Parathyroid adenoma (tissue), 2 donors: ENCODE data around the gene POGK.

ENCODE experiments used
- H2AFZ ChIP-seq: fragments of 300-600 bp; sonication (generic); one replicate; pipeline ENCODE4 v1.7.0; 2017; ENCODE audit warnings: antibody characterized with exemption, mild to moderate bottlenecking
- H3K27ac ChIP-seq: fragments of 300-600 bp; sonication (generic); one replicate; pipeline ENCODE4 v1.7.0; 2017
- H3K27me3 ChIP-seq: fragments of 300-600 bp; sonication (generic); one replicate; pipeline ENCODE4 v1.7.0; 2017; ENCODE audit warnings: low read length; ENCODE audit not compliant: control insufficient read depth, insufficient read depth
- H3K36me3 ChIP-seq: fragments of 300-600 bp; sonication (generic); one replicate; pipeline ENCODE4 v1.7.0; 2017; ENCODE audit warnings: low read length; ENCODE audit not compliant: control insufficient read depth, insufficient read depth
- H3K4me1 ChIP-seq: fragments of 300-600 bp; sonication (generic); one replicate; pipeline ENCODE4 v1.7.0; 2017; ENCODE audit warnings: control low read depth
- H3K4me2 ChIP-seq: fragments of 300-600 bp; sonication (generic); one replicate; pipeline ENCODE4 v1.7.0; 2017; ENCODE audit warnings: low read length
- H3K4me3 ChIP-seq: fragments of 300-600 bp; sonication (generic); one replicate; pipeline ENCODE4 v1.7.0; 2017; ENCODE audit warnings: low read depth, low read length
- H3K79me2 ChIP-seq: fragments of 300-600 bp; sonication (generic); one replicate; pipeline ENCODE4 v1.7.0; 2017; ENCODE audit warnings: control low read depth
- H3K9ac ChIP-seq: fragments of 300-600 bp; sonication (generic); one replicate; pipeline ENCODE4 v1.7.0; 2017; ENCODE audit warnings: mild to moderate bottlenecking
- H3K9me3 ChIP-seq: fragments of 300-600 bp; sonication (generic); one replicate; pipeline ENCODE4 v1.7.0; 2017; ENCODE audit warnings: low read length; ENCODE audit not compliant: control insufficient read depth
- TF ChIP-seq, protein P1 (sequence below): fragments of 300-600 bp; sonication (generic); IDR thresholded peaks from one replicate; pipeline ENCODE4 v1.7.0; 2017; ENCODE audit warnings: antibody characterized with exemption, mild to moderate bottlenecking
- donor health status: primary hyperparathyroidism.

POGK gene

DNA sequence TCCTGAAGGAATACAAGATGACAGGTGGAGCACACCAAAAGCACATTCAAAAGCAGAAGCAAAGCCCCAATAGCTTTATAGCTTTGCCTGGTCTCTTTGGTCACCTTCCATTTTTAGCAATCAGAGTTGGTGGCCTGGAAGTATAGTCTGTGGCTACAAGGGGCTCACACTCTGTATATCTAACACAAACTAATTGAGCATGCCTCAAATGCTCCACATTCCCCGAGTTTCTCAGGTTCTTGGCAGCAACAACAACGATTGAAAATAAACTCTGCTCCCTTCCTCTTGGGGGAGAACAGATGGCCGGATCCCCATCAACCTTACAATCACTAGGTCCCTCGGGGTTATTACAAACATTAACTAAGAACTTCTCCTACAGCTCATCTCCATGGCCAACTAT lies 61.7 kb downstream of the POGK start:
- Histone ChIP-seq H2AFZ (no peak overlapping the region), H3K36me3 (no peaks in the 10 kb centered on the region), H3K4me3 (no peak overlapping the region), H3K27ac (no peak overlapping the region), H3K9me3 (no peaks in the 10 kb centered on the region), H3K27me3 (no peaks in the 10 kb centered on the region), H3K4me2 (no peak overlapping the region), H3K79me2 (no peaks in the 10 kb centered on the region), H3K4me1 (no peaks in the 10 kb centered on the region), H3K9ac (no peak overlapping the region)
- TF ChIP-seq, protein P1, sequence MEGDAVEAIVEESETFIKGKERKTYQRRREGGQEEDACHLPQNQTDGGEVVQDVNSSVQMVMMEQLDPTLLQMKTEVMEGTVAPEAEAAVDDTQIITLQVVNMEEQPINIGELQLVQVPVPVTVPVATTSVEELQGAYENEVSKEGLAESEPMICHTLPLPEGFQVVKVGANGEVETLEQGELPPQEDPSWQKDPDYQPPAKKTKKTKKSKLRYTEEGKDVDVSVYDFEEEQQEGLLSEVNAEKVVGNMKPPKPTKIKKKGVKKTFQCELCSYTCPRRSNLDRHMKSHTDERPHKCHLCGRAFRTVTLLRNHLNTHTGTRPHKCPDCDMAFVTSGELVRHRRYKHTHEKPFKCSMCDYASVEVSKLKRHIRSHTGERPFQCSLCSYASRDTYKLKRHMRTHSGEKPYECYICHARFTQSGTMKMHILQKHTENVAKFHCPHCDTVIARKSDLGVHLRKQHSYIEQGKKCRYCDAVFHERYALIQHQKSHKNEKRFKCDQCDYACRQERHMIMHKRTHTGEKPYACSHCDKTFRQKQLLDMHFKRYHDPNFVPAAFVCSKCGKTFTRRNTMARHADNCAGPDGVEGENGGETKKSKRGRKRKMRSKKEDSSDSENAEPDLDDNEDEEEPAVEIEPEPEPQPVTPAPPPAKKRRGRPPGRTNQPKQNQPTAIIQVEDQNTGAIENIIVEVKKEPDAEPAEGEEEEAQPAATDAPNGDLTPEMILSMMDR = no peak

DNA sequence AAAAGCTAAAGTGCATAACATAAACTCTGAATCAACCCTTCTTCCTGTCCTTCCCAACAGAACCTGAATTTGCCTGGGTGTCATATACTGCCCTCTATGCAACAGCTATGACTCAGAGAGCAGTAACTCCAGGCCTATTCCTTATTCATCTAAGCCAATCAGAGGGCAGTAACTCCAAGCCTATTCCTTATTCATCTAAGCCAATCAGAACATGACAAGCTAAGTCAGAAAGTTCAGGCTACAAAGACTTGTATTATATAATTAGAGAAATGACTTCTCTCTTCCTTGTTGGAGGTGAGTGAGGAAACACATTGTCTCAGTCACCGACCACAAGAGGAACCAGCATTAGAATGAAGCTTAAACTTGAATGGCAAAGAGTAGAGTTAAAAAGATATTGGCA lies 63.0 kb downstream of the POGK start:
- TF ChIP-seq, protein P1 = no peak
- Histone ChIP-seq H3K4me1 (no peaks in the 10 kb centered on the region), H2AFZ (no peak overlapping the region), H3K4me3 (no peak overlapping the region), H3K27me3 (no peaks in the 10 kb centered on the region), H3K9me3 (no peaks in the 10 kb centered on the region), H3K27ac (no peak overlapping the region), H3K36me3 (no peaks in the 10 kb centered on the region), H3K4me2 (no peak overlapping the region), H3K9ac (no peak overlapping the region), H3K79me2 (no peaks in the 10 kb centered on the region)

DNA sequence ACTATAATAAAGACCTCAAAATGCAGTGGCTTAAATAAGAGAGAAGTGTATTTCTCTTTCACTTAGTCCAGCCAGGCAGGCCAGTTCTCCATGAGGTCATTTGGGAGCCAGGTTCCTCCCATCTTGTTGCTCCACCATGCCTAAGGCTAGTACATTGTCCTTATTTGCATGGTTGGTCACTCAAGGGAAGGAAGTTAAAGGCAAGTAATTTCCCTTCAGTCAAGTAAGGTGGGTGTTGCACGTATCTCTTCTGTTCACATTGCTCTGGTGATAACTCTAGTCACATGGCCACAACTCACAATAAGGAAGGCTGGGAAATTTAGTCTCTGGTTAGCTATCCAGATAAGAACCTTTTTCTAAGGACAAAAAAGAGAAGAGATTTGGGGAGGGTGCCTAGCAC lies 64.0 kb downstream of the POGK start:
- H3K79me2 ChIP-seq = no peaks in the 10 kb centered on the region
- H3K4me1 ChIP-seq = no peaks in the 10 kb centered on the region
- H3K4me2 ChIP-seq = no peak overlapping the region
- no peak overlapping the region for H3K9ac ChIP-seq
- H3K4me3 ChIP-seq = no peak overlapping the region
- no peak overlapping the region for H3K27ac ChIP-seq
- H3K36me3 ChIP-seq = no peaks in the 10 kb centered on the region
- H3K9me3 ChIP-seq = no peaks in the 10 kb centered on the region
- no peak overlapping the region for H2AFZ ChIP-seq
- TF ChIP-seq, protein P1 = no peak
- H3K27me3 ChIP-seq = no peaks in the 10 kb centered on the region

DNA sequence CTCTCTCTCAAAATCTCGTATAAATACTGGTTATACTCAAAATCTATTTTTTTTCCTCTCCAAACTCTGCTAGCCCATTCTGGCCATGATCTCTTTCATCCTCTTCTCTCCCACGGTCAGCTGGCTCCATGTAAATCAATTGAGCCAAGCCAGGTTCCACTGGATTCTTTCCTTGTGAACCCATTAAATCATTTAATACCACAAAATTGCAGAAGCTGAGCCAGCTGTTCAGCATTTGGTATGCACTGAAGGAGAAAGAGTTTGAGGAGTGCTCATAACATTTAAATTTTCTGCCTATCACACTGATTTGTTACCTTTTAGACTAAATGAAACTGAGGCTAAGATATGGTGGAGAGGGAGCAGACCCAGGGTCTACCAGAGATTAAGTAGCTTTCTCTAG lies 65.9 kb downstream of the POGK start:
- no peaks in the 10 kb centered on the region for H3K9me3 ChIP-seq
- no peak overlapping the region for H3K4me2 ChIP-seq
- no peaks in the 10 kb centered on the region for H3K79me2 ChIP-seq
- no peaks in the 10 kb centered on the region for H3K36me3 ChIP-seq
- no peak overlapping the region for H3K9ac ChIP-seq
- H2AFZ ChIP-seq = no peak overlapping the region
- TF ChIP-seq, protein P1 = no peak
- no peak overlapping the region for H3K27ac ChIP-seq
- no peaks in the 10 kb centered on the region for H3K27me3 ChIP-seq
- no peaks in the 10 kb centered on the region for H3K4me1 ChIP-seq
- no peak overlapping the region for H3K4me3 ChIP-seq

DNA sequence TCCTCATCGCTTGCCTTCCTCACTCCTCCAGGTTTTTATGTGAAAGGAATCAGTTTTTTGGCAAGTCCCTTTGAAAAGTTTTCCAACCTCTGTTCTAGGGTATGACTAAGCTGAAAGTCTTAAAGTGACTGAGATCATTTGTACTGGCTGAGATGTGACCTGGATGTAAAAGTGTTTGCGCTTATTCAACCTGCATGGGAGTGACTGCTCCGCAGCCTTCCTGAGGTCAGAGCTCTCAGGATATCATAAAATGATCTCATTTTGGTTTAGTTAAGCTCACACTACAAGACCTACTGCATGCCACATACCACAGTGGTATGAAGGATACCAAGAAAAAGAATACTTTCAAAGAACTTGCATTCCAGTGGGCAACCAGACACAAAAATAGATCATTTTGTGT lies 66.6 kb downstream of the POGK start:
- Histone ChIP-seq H2AFZ (no peak overlapping the region), H3K9ac (no peak overlapping the region), H3K9me3 (no peaks in the 10 kb centered on the region), H3K27me3 (no peaks in the 10 kb centered on the region), H3K4me2 (no peak overlapping the region), H3K4me3 (no peak overlapping the region), H3K36me3 (no peaks in the 10 kb centered on the region), H3K4me1 (no peaks in the 10 kb centered on the region), H3K27ac (no peak overlapping the region), H3K79me2 (no peaks in the 10 kb centered on the region)
- TF ChIP-seq, protein P1 = no peak
